ENCODE measurements around the gene TRIM59.

The TRIM59 gene

GRCh38 chr3:160402221-160403027 lies 47.2 kb downstream of the TRIM59 start:
- no peak for DNase-seq (ENCODE audit: low read depth)
- H3K4me3 ChIP-seq (ENCODE audit: low read length), result peak overlapping the region; percentile 98
- H3K36me3 ChIP-seq (ENCODE audit: control insufficient read depth, insufficient read depth, low read length, severe bottlenecking), result no peaks in the 10 kb centered on the region
- no peaks in the 10 kb centered on the region for H3K9me3 ChIP-seq (ENCODE audit: control insufficient read depth, low read length)
- H3K4me1 ChIP-seq (ENCODE audit: control insufficient read depth, insufficient read depth, low read length), result peaks cover 37% of the 10 kb centered on the region
- peak overlapping the region; percentile 92 for H3K9ac ChIP-seq (ENCODE audit: low read length)
- no peaks in the 10 kb centered on the region for H3K27me3 ChIP-seq (replicated peaks; ENCODE audit: control insufficient read depth, insufficient read depth, low read length)

- DNase-seq (ENCODE audit: low read depth), result peak; percentile 77
- Histone ChIP-seq H3K4me3 (ENCODE audit: low read length) (peak overlapping the region; percentile 98), H3K36me3 (ENCODE audit: control insufficient read depth, insufficient read depth, low read length, severe bottlenecking) (no peaks in the 10 kb centered on the region), H3K4me1 (ENCODE audit: control insufficient read depth, insufficient read depth, low read length) (peaks cover 37% of the 10 kb centered on the region), H3K9ac (ENCODE audit: low read length) (peak overlapping the region; percentile 92), H3K27me3 (replicated peaks; ENCODE audit: control insufficient read depth, insufficient read depth, low read length) (no peaks in the 10 kb centered on the region), H3K9me3 (ENCODE audit: control insufficient read depth, low read length) (no peaks in the 10 kb centered on the region)
Measured at GRCh38 chr3:160401291-160402095, 48.1 kb downstream of the TRIM59 start.

- Histone ChIP-seq H3K9me3 (ENCODE audit: control insufficient read depth, low read length) (no peaks in the 10 kb centered on the region), H3K27me3 (replicated peaks; ENCODE audit: control insufficient read depth, insufficient read depth, low read length) (no peaks in the 10 kb centered on the region), H3K4me1 (ENCODE audit: control insufficient read depth, insufficient read depth, low read length) (peaks cover 37% of the 10 kb centered on the region), H3K9ac (ENCODE audit: low read length) (peak overlapping the region; percentile 92), H3K4me3 (ENCODE audit: low read length) (peak overlapping the region; percentile 98), H3K36me3 (ENCODE audit: control insufficient read depth, insufficient read depth, low read length, severe bottlenecking) (no peaks in the 10 kb centered on the region)
- DNase-seq (ENCODE audit: low read depth), result peak; percentile 66
Measured at GRCh38 chr3:160400702-160401150, 48.9 kb downstream of the TRIM59 start.

- peaks cover 42% of the 10 kb centered on the region for H3K4me1 ChIP-seq (ENCODE audit: control insufficient read depth, insufficient read depth, low read length)
- peak overlapping the region; percentile 98 for H3K4me3 ChIP-seq (ENCODE audit: low read length)
- peak overlapping the region; percentile 92 for H3K9ac ChIP-seq (ENCODE audit: low read length)
- H3K36me3 ChIP-seq (ENCODE audit: control insufficient read depth, insufficient read depth, low read length, severe bottlenecking), result no peaks in the 10 kb centered on the region
- no peaks in the 10 kb centered on the region for H3K9me3 ChIP-seq (ENCODE audit: control insufficient read depth, low read length)
- DNase-seq (ENCODE audit: low read depth), result peak; percentile 81
- H3K27me3 ChIP-seq (replicated peaks; ENCODE audit: control insufficient read depth, insufficient read depth, low read length), result no peaks in the 10 kb centered on the region
Measured at GRCh38 chr3:160400030-160400701, 49.4 kb downstream of the TRIM59 start.

GRCh38 chr3:160399125-160400029 lies 50.2 kb downstream of the TRIM59 start, which contains the start of the genes IFT80 and SMC4:
Gene IFT80, minus strand, starts transcription at chr3:160399225. Its CDS starts 14,625 bp downstream, at chr3:160384600.
Gene SMC4, plus strand, starts transcription at chr3:160399650. Its CDS starts 1,177 bp downstream, at chr3:160400827.
- peak within 1 kb of the TSS; percentile 92 for H3K9ac ChIP-seq (ENCODE audit: low read length)
- no peaks in the 10 kb centered on the region for H3K27me3 ChIP-seq (replicated peaks; ENCODE audit: control insufficient read depth, insufficient read depth, low read length)
- no peaks in the 10 kb centered on the region for H3K9me3 ChIP-seq (ENCODE audit: control insufficient read depth, low read length)
- peak; percentile 98 for DNase-seq (ENCODE audit: low read depth)
- H3K4me3 ChIP-seq (ENCODE audit: low read length), result peak within 1 kb of the TSS; percentile 98
- peaks cover 41% of the 10 kb centered on the region for H3K4me1 ChIP-seq (ENCODE audit: control insufficient read depth, insufficient read depth, low read length)
- H3K36me3 ChIP-seq (ENCODE audit: control insufficient read depth, insufficient read depth, low read length, severe bottlenecking), result no peaks in the 10 kb centered on the region

GRCh38 chr3:160398820-160399124 lies 50.8 kb downstream of the TRIM59 start:
- H3K36me3 ChIP-seq (ENCODE audit: control insufficient read depth, insufficient read depth, low read length, severe bottlenecking), result no peaks in the 10 kb centered on the region
- H3K4me3 ChIP-seq (ENCODE audit: low read length), result peak overlapping the region; percentile 98
- H3K4me1 ChIP-seq (ENCODE audit: control insufficient read depth, insufficient read depth, low read length), result peaks cover 35% of the 10 kb centered on the region
- no peak for DNase-seq (ENCODE audit: low read depth)
- no peaks in the 10 kb centered on the region for H3K9me3 ChIP-seq (ENCODE audit: control insufficient read depth, low read length)
- H3K27me3 ChIP-seq (replicated peaks; ENCODE audit: control insufficient read depth, insufficient read depth, low read length), result no peaks in the 10 kb centered on the region
- peak overlapping the region; percentile 92 for H3K9ac ChIP-seq (ENCODE audit: low read length)

- no peak overlapping the region for H3K4me3 ChIP-seq (ENCODE audit: low read length)
- no peaks in the 10 kb centered on the region for H3K36me3 ChIP-seq (ENCODE audit: control insufficient read depth, insufficient read depth, low read length, severe bottlenecking)
- no peaks in the 10 kb centered on the region for H3K9me3 ChIP-seq (ENCODE audit: control insufficient read depth, low read length)
- peak; percentile 41 for DNase-seq (ENCODE audit: low read depth)
- H3K4me1 ChIP-seq (ENCODE audit: control insufficient read depth, insufficient read depth, low read length), result peaks cover 13% of the 10 kb centered on the region
- no peak overlapping the region for H3K9ac ChIP-seq (ENCODE audit: low read length)
- no peaks in the 10 kb centered on the region for H3K27me3 ChIP-seq (replicated peaks; ENCODE audit: control insufficient read depth, insufficient read depth, low read length)
Measured at GRCh38 chr3:160395297-160395696, 54.3 kb downstream of the TRIM59 start.

- peaks cover 13% of the 10 kb centered on the region for H3K4me1 ChIP-seq (ENCODE audit: control insufficient read depth, insufficient read depth, low read length)
- H3K4me3 ChIP-seq (ENCODE audit: low read length), result no peak overlapping the region
- DNase-seq (ENCODE audit: low read depth), result no peak
- H3K27me3 ChIP-seq (replicated peaks; ENCODE audit: control insufficient read depth, insufficient read depth, low read length), result no peaks in the 10 kb centered on the region
- no peaks in the 10 kb centered on the region for H3K9me3 ChIP-seq (ENCODE audit: control insufficient read depth, low read length)
- no peak overlapping the region for H3K9ac ChIP-seq (ENCODE audit: low read length)
- no peaks in the 10 kb centered on the region for H3K36me3 ChIP-seq (ENCODE audit: control insufficient read depth, insufficient read depth, low read length, severe bottlenecking)
Measured at GRCh38 chr3:160394009-160394392, 55.6 kb downstream of the TRIM59 start.

- no peaks in the 10 kb centered on the region for H3K9me3 ChIP-seq (ENCODE audit: control insufficient read depth, low read length)
- H3K36me3 ChIP-seq (ENCODE audit: control insufficient read depth, insufficient read depth, low read length, severe bottlenecking), result no peaks in the 10 kb centered on the region
- no peak overlapping the region for H3K4me3 ChIP-seq (ENCODE audit: low read length)
- no peak for DNase-seq (ENCODE audit: low read depth)
- no peaks in the 10 kb centered on the region for H3K27me3 ChIP-seq (replicated peaks; ENCODE audit: control insufficient read depth, insufficient read depth, low read length)
- no peak overlapping the region for H3K9ac ChIP-seq (ENCODE audit: low read length)
- H3K4me1 ChIP-seq (ENCODE audit: control insufficient read depth, insufficient read depth, low read length), result peaks cover 11% of the 10 kb centered on the region
Measured at GRCh38 chr3:160393346-160394008, 56.1 kb downstream of the TRIM59 start.

GRCh38 chr3:160392798-160393197 lies 56.8 kb downstream of the TRIM59 start:
- DNase-seq (ENCODE audit: low read depth), result no peak
- no peaks in the 10 kb centered on the region for H3K36me3 ChIP-seq (ENCODE audit: control insufficient read depth, insufficient read depth, low read length, severe bottlenecking)
- H3K9ac ChIP-seq (ENCODE audit: low read length), result no peak overlapping the region
- H3K27me3 ChIP-seq (replicated peaks; ENCODE audit: control insufficient read depth, insufficient read depth, low read length), result no peaks in the 10 kb centered on the region
- H3K4me1 ChIP-seq (ENCODE audit: control insufficient read depth, insufficient read depth, low read length), result peaks cover 6% of the 10 kb centered on the region
- no peak overlapping the region for H3K4me3 ChIP-seq (ENCODE audit: low read length)
- H3K9me3 ChIP-seq (ENCODE audit: control insufficient read depth, low read length), result no peaks in the 10 kb centered on the region
